GM23248 (cell line): ENCODE data around the gene CYP4A22.
"Not testable (repeated sequence)": the region's sequence is repeated elsewhere in the genome, so short reads cannot be mapped to it uniquely, and the experiment has no call there.

Experiments used
- EZH2 ChIP-seq: fragments of 200-600 bp; sonication (generic); IDR thresholded peaks from 2 replicates; pipeline ENCODE4 v1.6.1; 2018; ENCODE audit warnings: antibody characterized with exemption, mild to moderate bottlenecking; ENCODE audit not compliant: insufficient read depth, poor library complexity, severe bottlenecking
- EZH2phosphoT487 ChIP-seq: fragments of 200-600 bp; sonication (generic); IDR thresholded peaks from 2 replicates; pipeline ENCODE4 v1.6.1; 2018; ENCODE audit warnings: antibody characterized with exemption, moderate library complexity, mild to moderate bottlenecking, low read depth; ENCODE audit not compliant: insufficient read depth

GRCh38 chr1:47109482-47109881, 27.8 kb upstream of the CYP4A22 start:
- not testable (repeated sequence) for TF ChIP-seq EZH2, EZH2phosphoT487
